Panc1 (cell line): Measurements from ENCODE around the gene NAGPA. TPM values are rescaled to one million over a fixed set of nuclear protein-coding genes. Genes with fewer than 3 reads are reported as not detected.

Experiments
- ATAC-seq: fragments of 200-7000 bp; cut with Tn5 transposase; 2 replicates; pipeline ENCODE4 v1.9.1; 2020; ENCODE audit warnings: mild to moderate bottlenecking, moderate library complexity
- BruUV-seq: library from RNA; stranded (reverse); fragments of 400-500 nt; replicated peaks from 2 replicates; lab custom pipeline; 2021; lab: Mats Ljungman, UMichigan
- CTCF ChIA-PET: fragments of 300-600 bp; sonication (Branson Sonifier 250); formaldehyde crosslinking; loops from one replicate; lab custom pipeline; 2022; ENCODE audit warnings: antibody characterized with exemption; lab: Charles Lee
- POLR2A ChIA-PET: fragments of 300-600 bp; sonication (Branson Sonifier 250); formaldehyde crosslinking; loops from one replicate; lab custom pipeline; 2022; ENCODE audit warnings: antibody characterized with exemption; lab: Charles Lee
- DNase-seq: peaks from one replicate; pipeline ENCODE4 v3.0.0-alpha.2; 2010; ENCODE audit warnings: low read depth, low spot score
- H3K27ac ChIP-seq: 2 replicates; pipeline ENCODE4 v1.5.1; 2011; ENCODE audit warnings: mild to moderate bottlenecking, low read length, inconsistent platforms
- H3K27me3 ChIP-seq: fragments of 200-500 bp; sonication (Bioruptor generic); 2 replicates; pipeline ENCODE4 v1.6.0; 2014; ENCODE audit warnings: low read length, inconsistent platforms; ENCODE audit not compliant: control insufficient read depth, insufficient read depth
- H3K36me3 ChIP-seq: fragments of 200-500 bp; sonication (Bioruptor generic); 2 replicates; pipeline ENCODE4 v1.5.1; 2014; ENCODE audit warnings: inconsistent platforms, mild to moderate bottlenecking, low read length, moderate library complexity; ENCODE audit not compliant: control insufficient read depth, insufficient read depth
- H3K4me1 ChIP-seq: 2 replicates; pipeline ENCODE4 v1.5.1; 2011; ENCODE audit warnings: inconsistent platforms, mild to moderate bottlenecking, low read length, moderate library complexity; ENCODE audit not compliant: control insufficient read depth, insufficient read depth
- H3K4me3 ChIP-seq, 2 experiments: 2 replicates each; pipeline ENCODE4 v1.5.1; 2011 to 2012; ENCODE audit warnings: low read depth in 2 of 2, low read length in 2 of 2, mild to moderate bottlenecking in 2 of 2, inconsistent platforms in 1 of 2, moderate library complexity in 1 of 2
- H3K9me3 ChIP-seq: fragments of 200-500 bp; sonication (Bioruptor generic); 2 replicates; pipeline ENCODE4 v1.5.1; 2014; ENCODE audit warnings: low read depth, mild to moderate bottlenecking, inconsistent platforms, low read length, moderate library complexity; ENCODE audit not compliant: control insufficient read depth, insufficient read depth
- CTCF ChIP-seq: fragments of 450-650 bp; IDR thresholded peaks from 2 replicates; pipeline ENCODE4 v1.5.1; 2017; ENCODE audit warnings: mild to moderate bottlenecking
- POLR2AphosphoS5 ChIP-seq: IDR thresholded peaks from 2 replicates; pipeline ENCODE4 v1.6.1; 2012; ENCODE audit warnings: mild to moderate bottlenecking, low read depth, low read length, moderate library complexity
- SIN3A ChIP-seq: IDR thresholded peaks from 2 replicates; pipeline ENCODE4 v1.6.1; 2012; ENCODE audit warnings: low read depth, mild to moderate bottlenecking, low read length, moderate library complexity, borderline replicate concordance; ENCODE audit not compliant: insufficient read depth
- TCF7L2 ChIP-seq: IDR thresholded peaks from 2 replicates; pipeline ENCODE4 v1.6.1; 2011; ENCODE audit warnings: mild to moderate bottlenecking, low read depth, low read length, inconsistent platforms
- in situ Hi-C: cut with HindIII; loops from 2 replicates; pipeline ENCODE4 v1.10.0; 2016; ENCODE audit warnings: low sequenced_read_pairs, low pct_unique_long_range_greater_than_20kb
- intact Hi-C: fragments of 100-400 bp; cut with micrococcal nuclease; formaldehyde crosslinking; loops from one replicate; pipeline ENCODE4 v1.10.0; 2022; ENCODE audit not compliant: unreplicated experiment
- total RNA-seq: library from RNA; stranded (reverse); gene quantifications from one replicate; pipeline ENCODE4 v1.2.1, GENCODE V29; 2021; ENCODE audit not compliant: unreplicated experiment
- TF ChIP-seq, protein P1 (sequence below), 2 experiments: IDR thresholded peaks; 2 replicates each; pipeline ENCODE4 v1.6.1; 2011 to 2012; ENCODE audit warnings: low read depth in 2 of 2, control low read depth in 1 of 2, low read length in 1 of 2, mild to moderate bottlenecking in 1 of 2, moderate library complexity in 1 of 2; ENCODE audit not compliant: insufficient read depth in 1 of 2

The NAGPA gene
- total RNA-seq, 1 experiment from 2014 or later = 19.2 TPM

- Histone ChIP-seq H3K9me3 (no peaks in the 10 kb centered on the region), H3K27ac (no peak overlapping the region), H3K4me3 (no peak overlapping the region), H3K27me3 (peaks cover 8% of the 10 kb centered on the region), H3K36me3 (no peaks in the 10 kb centered on the region), H3K4me1 (no peaks in the 10 kb centered on the region)
- intact Hi-C loops (no loop called here), in situ Hi-C loops (no loop called here)
- no TSS peak for BruUV-seq
- no peak for DNase-seq
- POLR2A ChIA-PET = no interaction called here
- CTCF ChIA-PET = no interaction called here
- TF ChIP-seq CTCF = no peak
- TF ChIP-seq POLR2AphosphoS5 = no peak
- TF ChIP-seq, protein P1, sequence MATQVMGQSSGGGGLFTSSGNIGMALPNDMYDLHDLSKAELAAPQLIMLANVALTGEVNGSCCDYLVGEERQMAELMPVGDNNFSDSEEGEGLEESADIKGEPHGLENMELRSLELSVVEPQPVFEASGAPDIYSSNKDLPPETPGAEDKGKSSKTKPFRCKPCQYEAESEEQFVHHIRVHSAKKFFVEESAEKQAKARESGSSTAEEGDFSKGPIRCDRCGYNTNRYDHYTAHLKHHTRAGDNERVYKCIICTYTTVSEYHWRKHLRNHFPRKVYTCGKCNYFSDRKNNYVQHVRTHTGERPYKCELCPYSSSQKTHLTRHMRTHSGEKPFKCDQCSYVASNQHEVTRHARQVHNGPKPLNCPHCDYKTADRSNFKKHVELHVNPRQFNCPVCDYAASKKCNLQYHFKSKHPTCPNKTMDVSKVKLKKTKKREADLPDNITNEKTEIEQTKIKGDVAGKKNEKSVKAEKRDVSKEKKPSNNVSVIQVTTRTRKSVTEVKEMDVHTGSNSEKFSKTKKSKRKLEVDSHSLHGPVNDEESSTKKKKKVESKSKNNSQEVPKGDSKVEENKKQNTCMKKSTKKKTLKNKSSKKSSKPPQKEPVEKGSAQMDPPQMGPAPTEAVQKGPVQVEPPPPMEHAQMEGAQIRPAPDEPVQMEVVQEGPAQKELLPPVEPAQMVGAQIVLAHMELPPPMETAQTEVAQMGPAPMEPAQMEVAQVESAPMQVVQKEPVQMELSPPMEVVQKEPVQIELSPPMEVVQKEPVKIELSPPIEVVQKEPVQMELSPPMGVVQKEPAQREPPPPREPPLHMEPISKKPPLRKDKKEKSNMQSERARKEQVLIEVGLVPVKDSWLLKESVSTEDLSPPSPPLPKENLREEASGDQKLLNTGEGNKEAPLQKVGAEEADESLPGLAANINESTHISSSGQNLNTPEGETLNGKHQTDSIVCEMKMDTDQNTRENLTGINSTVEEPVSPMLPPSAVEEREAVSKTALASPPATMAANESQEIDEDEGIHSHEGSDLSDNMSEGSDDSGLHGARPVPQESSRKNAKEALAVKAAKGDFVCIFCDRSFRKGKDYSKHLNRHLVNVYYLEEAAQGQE (IDR thresholded peaks at IDR 0.05; ENCODE audit: insufficient read depth in 1 of 2, low read depth in 2 of 2, low read length in 1 of 2) = no peak
- TF ChIP-seq TCF7L2 = no peak
- TF ChIP-seq SIN3A = no peak
- ATAC-seq = no peak
These were observed 43.3 kb downstream of the NAGPA start for GRCh38 chr16:4990415-4990814.

DNA sequence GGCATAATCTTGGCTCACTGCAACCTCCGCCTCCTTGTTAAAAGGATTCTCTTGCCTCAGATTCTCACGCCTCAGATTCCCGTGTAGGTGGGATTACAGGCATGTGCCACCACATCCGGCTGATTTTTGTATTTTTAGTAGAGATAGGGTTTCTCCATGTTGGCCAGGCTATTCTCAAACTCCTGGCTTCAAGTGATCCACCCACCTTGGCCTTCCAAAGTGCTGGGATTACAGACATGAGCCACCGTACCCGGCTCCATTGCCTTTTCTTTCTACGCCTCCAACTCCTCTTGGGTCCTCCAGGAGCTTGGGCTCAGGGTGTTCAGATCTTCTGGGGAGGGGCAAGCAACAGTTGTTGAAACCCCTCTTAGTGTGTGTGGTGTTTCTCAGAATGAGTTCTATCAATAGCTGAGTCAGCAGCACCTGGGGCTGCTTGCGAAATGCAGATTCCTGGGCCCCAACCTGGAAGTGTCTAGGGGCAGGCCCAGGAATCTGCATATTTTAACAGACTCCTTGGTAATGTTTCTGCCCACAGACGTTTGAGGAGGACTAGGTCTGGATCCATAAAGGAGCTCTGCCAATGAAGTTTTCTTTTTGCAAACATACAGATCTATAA is 44.2 kb downstream of the NAGPA start:
- ChIA-PET CTCF (interaction anchor here (0.7 kb wide), 1 partner anchor 18 kb away, joined by 6 read pairs; no protein-coding TSS in a partner anchor), POLR2A (no interaction called here)
- no peaks in the 10 kb centered on the region for H3K36me3 ChIP-seq
- peaks cover 10% of the 10 kb centered on the region for H3K27me3 ChIP-seq
- ATAC-seq (no peak), DNase-seq (no peak)
- intact Hi-C loops (no loop called here), in situ Hi-C loops (no loop called here)
- H3K27ac ChIP-seq = no peak overlapping the region
- no peak for TF ChIP-seq SIN3A
- TF ChIP-seq CTCF = no peak
- TF ChIP-seq, protein P1 (IDR thresholded peaks at IDR 0.05; ENCODE audit: insufficient read depth in 1 of 2, low read depth in 2 of 2, low read length in 1 of 2) = no peak
- TF ChIP-seq TCF7L2 = no peak
- no peak for TF ChIP-seq POLR2AphosphoS5
- no TSS peak for BruUV-seq
- H3K4me1 ChIP-seq = no peaks in the 10 kb centered on the region
- no peaks in the 10 kb centered on the region for H3K9me3 ChIP-seq
- H3K4me3 ChIP-seq = no peak overlapping the region
